Stimulated activated CD4-positive, alpha-beta T cell treated with anti-CD3 and anti-CD28 coated beads, TNF-alpha, amount 100 ng/mL, for 1 hour (primary cell): Measurements from ENCODE around the gene KIZ.
"Not testable (repeated sequence)": the region's sequence is repeated elsewhere in the genome, so short reads cannot be mapped to it uniquely, and the experiment has no call there.

Source experiments
- DNase-seq, 3 donors: peaks; one replicate each; pipeline ENCODE4 v3.0.0-alpha.2; 2020; ENCODE audit warnings: low read depth in 3 of 3, low spot score in 1 of 3

The KIZ gene

DNA sequence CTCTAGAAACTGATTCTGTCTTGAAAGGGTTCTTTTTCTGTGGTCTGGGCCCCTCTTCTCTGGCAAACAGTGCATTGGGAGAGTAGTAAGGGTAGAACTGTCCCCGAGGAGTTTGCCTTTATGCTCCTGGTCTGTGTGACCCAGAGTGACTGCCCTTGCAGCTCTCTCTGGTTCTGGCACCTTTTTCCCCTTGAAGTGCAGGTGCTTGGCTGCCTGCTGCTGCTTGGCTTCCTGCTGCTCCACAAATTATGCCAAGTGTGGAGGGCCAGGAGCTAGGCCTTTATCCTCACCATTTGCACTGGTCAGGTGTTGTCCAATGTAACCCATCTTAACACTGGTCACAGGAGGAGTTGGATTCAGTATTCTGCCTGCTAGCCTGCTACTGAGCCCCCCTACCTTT, 11.2 kb downstream of the KIZ start:
- DNase-seq, result no peak

DNA sequence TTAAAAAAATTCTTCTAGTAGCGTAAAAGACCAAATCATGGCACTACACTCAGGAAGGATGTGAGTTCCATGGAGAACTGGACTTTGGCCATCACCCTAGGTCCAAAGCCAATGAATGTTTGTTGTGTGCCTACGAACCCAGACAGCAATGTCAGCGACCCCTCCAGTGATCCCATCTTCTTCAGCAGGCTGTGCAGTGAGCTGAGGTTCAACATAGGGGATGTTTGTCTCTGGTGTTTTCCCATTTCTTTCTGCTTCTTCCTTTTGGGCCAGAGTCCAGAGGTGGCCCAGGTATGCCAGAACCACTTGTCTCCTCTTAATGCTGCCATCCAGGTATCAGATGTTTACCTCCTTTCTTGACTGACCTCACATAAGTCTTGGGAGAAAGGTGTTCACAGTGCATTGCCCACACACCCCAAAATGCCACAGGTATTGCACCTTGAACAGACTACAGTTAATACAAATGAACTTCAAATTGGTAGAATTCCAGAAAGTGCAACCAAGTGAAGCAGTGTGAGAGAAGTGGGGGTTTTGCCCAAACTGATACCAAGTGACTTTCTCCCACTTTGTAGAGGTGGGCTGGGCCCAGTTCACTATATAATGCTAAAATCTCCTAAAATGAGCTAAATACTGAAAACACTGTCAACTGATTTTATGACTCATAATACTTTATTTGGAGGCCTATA, 14.1 kb downstream of the KIZ start:
- DNase-seq, result no peak

DNA sequence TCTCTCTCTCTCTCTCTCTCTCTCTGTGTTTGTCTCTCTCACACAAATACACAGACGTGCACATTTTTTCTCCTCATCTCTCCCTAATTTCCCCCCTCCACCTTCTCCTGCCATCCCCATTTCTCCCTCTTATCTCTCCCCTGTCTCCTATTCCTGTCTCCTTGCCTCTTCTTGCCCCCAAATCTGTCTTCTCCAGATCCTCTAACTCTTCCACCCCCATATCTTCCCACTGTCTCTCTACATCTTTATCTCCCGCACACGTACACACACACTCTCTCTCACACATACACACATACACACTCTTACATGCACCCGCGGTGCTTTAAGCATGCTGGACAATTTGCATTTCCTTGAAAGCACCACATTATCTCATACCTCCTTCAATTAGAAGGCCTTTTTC, 15.9 kb downstream of the KIZ start:
- no peak for DNase-seq

DNA sequence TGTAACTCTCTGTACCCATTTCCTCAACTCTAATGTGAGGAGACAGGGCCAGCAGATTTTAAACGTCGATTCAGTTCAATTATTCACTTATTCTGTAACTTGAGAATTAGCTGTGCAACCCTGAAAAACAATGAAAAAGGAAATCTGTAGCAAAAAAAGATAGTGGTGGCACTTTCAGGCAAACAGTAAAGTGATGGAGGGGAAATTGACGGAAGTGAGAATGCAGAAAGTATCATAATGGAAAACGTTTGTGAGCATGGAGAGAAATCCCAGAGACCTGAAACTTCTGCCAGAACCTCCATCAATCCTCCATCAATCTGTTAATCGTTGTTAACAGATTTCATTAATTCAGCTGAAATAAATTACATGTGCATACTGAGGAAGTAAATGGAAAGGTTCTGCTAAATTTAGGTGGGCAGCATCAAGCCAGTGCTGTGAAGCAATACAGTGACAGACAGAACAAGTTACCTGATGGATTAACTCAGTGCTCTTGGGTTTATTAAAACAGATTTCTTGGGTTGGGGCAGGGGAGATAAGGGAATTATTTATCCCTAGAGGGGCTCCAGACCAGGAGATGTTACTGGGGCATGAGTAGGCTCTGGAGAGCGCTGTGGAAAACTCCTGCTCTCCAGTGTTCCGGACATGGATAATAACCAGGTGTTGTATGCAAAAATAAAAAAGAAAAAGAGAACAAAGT, 17.5 kb downstream of the KIZ start:
- DNase-seq, result no peak

DNA sequence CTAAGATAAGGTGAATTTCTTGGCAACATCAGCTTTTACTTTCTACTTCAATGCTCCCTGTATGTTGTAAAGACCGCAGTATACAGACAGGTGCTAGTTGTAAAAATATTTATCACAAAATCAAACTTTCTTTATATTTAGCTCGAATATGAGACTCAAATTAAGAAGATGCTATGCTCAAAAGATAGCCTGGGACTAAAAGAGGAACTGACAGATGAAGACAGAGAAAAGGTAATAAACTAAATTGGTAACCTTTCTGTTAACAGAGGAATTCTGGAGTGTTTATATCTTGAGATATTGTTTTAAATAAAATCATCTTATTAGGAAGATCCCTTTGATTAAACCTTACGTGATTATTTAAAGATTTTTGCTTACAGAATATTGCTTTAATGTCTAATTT, 19.5 kb downstream of the KIZ start:
- no peak for DNase-seq

DNA sequence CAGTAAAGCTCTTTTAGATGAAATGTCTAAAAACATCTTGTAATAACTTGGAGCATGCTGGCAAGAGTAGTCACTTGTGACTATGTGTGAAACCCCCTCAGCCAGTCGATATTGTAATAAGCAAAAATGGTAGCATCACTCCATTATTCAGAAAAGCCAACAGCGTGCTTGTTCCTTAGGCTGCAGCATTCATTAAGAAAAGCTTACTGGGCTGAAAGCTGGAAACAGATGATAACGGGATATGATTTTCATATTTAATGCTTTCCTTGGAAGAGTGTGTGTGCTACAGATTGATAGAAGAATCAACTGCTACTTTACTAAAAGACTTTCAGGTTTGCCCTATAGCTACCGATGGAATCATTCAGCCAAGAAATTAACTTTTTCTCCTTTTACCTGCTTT, 20.3 kb downstream of the KIZ start:
- DNase-seq, result no peak

DNA sequence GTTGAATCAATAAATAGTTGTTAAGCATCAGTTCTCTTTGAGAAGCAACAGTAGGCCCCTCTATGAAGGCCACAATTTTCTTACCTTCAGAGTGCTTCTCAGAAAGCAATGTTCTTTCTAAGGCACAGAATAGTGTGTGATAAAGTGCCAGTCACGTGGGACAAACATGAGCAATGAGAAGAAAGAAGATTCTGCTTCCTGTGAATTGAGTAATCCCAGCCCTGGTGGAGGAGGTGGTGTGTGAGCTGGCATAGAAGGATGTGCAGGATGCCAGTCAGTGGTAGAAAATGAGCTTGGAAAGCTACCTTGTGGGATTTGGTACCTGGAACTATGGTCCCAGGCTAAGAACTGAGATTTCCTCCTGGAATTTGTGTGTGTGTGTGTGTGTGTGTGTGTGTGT, 21.7 kb downstream of the KIZ start:
- DNase-seq, result no peak

DNA sequence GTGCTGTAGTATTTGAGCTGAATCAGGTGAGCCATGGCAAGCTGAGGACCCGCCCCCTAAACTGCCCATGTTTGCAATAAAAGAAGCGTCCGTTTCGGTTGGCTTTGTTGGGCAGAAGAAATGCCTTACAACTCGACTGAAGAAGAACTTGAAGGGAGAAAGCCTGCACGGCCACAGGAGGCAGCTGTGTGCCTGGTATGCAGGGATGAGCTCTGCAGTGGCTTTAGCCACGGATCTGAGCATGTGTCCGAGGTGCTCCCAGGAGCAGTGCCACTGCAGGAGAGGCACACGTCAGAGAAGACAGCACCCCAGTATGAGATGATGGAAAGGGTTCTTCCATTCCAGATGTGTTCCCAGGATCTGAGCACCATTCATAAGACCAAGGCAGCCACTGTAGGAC, 23.5 kb downstream of the KIZ start:
- no peak for DNase-seq

DNA sequence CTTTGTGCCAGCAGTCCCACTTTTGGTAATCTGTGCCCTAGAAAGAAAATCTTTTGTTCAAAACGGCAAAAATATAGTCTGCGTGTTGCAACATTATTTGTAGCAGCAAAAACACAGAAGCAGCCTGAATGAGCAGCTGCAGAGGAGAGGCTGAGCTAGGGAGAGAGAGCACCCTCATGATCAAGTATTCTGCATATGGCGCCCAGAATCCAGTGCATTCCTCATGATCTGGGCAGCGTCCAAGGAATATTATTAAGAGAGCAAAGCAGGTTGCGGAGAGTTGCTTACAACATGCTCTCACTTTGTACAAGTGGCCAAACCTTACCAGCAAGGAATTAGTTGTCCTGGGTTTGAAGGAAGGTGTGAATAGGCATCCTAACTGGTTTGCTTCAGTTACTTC, 25.9 kb downstream of the KIZ start:
- DNase-seq, result no peak

DNA sequence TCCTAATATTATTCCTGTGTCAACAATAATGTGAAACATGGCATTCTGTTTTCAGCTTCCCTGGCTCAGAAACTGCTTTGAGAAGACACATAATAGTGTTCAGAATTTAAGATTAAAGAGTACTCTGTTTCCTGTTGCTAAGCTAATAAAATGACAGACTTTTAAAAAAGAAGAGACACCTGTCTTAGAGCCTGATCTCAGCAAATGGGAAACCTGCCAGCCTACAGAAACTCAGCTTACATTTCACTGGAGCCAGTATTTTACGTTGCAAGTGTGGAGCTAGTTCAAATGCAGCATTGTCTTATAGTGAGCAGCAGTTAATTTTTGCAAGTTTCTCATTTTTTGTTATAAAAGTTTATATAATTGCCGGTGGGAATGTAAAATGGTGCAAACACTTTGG, 28.8 kb downstream of the KIZ start:
- no peak for DNase-seq

DNA sequence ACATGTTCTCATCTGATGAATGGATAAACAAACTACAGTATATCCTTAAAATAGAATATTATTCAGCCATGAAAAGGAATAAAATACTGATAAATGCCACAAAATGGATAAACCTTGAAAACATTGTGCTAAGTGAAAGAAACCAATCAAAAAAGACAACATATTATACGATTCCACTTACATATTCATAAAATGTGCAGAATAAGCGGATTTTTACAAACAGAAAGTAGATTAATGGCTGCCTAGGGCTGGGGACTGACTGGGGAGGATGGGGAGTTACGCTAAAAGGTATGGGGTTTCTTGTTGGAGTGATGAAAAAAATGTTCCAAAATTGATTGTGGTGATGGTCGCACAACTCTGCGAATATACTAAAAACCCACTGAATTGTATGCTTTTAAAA, 29.4 kb downstream of the KIZ start:
- no peak for DNase-seq

DNA sequence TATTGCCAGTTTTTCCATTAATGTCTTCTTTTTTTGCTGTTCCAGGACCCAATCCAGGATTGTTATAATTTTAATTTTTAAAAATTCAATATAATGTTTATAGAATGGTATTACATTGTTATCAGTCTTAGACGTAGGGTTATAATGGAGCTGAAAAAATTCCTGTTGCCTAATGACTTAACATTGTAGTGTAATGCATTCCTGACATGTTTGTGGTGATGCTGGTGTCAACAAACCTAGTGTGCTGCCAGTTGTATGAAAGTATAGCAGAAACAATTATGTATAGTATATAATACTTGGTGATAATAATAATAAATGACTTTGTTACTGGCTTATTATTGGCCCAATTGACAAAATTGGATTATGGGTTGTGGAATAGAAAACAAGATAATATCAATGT, 30.4 kb downstream of the KIZ start:
- DNase-seq, result no peak

DNA sequence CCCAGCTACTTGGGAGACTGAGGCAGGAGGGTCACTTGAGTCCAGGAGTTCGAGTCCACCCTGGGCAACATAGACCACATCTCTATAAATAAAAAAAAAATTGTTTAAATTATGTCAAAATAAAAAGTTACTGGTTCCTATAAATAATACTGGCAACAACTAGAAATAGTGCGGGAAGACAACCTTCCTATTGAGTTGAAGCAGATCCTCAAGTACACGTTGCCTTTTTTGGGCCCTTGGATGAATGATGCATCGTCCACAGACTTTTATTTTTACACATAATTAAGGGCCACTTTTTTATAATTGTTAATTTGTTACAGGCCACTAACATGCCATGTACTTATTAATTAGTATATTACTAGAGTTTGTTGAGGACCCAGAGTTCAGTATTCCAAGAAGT, 31.1 kb downstream of the KIZ start:
- DNase-seq, result no peak

DNA sequence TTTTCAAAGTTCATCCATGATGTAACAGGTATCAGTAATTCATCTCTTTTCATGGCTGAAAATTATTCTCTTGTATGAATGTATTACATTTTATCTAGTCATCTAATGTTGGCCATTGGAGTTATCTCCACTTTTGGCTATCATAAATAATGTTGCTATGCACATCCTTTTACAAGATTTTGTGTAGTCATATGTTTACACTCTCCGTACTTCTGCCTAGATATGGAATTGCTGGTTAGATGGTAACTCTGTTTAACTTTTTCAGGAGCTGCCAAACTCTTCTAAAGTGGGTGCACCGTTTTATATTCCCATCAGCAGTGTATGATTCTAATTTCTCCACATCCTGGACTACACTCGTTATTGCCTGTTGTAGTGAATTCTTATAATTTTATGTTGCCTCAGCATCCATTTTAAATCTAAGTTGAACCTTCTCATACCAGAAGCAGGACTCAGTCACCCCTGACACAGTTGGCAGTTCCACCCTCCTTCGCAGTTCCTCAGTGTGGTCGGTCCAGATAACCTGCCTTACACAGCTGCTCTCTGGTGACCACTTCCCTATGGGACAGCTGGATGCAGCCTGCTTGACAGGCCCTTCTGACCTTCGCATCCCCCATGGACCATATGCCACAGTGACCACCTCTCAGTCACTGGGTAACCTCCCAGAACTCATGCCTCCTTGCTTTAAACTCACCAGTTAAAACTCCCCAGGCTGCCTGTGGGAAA, 33.9 kb downstream of the KIZ start:
- no peak for DNase-seq

DNA sequence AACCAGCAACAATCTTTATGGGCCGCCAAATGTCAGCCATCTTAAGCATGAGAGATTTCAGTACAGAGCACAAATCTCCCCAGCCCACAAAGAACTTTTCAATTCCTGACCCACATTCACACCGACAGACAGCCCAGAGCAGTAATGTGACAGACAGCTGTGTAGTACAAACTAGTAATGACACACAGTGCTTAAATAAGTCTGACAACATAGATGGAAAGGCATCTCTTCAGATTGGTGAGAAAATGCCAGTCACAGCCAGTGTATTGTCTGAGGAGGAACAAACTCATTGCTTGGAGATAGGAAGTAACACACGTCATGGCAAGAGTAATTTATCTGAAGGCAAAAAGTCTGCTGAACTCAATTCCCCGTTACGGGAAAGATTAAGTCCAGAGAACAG, 36.0 kb downstream of the KIZ start:
- DNase-seq, result no peak

DNA sequence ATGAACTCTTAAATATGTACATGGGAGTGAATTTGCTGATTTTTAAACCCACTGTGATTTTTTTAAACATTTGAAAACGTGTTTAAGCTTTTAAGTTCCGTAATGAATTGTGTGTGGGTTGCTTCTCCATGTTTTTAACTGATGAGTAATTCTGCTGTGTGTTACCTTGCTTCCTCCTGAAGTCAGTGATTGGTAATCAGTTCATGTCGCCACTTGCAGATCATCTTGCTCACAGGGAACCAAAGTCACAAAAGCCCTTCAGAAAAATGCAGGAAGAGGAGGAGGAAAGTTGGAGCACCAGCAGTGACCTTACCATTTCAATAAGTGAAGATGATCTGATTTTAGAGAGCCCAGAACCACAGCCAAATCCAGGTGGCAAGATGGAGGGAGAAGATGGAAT, 36.7 kb downstream of the KIZ start:
- DNase-seq, result no peak

DNA sequence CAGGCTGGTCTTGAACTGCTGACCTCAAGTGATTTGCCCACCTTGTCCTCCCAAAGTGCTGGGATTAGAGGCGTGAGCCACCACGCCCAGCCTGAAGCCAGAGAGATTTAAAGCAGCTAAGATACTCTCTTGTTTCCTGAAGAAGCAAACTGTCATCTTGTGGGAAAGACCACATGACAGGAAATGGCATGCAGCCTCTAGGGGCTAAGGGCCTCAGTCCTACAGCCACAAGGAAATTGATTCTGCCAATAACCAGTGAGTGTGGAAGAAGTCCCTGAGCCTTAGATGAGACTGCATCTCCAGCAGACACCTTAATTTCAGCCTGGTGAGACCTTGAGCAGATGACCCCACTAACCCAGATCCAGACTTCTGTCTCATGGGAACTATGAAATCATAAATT, 40.9 kb downstream of the KIZ start:
- no peak for DNase-seq

DNA sequence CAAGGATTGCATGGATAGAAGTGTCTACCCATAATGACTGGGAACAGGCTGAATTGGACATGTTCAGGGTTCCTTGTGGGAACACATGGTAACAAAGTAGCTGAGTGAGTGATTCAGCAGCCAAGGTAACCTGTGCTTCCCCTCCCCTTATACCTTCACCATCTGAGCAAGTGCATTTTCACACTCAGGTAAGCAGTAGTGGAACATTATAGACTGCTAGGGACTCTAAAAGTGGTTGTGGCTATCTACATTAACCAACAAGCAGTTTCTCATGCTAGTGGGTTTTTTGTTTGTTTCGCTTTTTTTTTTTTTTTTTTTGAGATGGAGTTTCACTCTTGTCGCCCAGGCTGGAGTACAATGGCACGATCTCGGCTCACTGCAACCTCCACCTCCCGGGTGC, 41.4 kb downstream of the KIZ start:
- no peak for DNase-seq

DNA sequence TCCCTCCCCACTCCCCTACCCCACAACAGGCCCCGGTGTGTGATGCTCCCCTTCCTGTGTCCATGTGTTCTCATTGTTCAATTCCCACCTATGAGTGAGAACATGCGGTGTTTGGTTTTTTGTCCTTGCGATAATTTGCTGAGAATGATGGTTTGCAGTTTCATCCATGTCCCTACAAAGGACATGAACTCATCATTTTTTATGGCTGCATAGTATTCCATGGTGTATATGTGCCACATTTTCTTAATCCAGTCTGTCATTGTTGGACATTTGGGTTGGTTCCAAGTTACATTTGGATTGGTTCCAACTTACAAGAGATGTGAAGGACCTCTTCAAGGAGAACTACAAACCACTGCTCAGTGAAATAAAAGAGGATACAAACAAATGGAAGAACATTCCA, 42.2 kb downstream of the KIZ start:
- not testable (repeated sequence) for DNase-seq

DNA sequence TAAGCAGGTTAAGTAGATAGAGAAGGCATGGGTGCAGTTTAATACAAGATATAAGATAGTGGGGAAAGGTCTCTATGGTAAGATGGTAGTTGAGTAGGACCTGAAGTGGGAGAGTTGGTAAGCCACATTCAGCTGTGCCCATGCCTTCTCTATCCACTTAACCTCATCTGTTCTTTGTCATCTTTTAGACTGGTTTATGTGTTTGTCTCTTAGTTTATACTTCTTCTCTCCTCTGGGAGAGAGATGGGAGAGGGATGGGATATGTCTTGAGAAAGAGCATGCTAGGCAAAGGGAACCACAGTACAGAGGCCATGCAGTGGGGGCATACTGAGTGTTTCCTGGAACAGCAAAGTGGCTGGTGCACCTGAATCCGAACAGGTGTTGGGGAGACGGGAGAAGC, 46.7 kb downstream of the KIZ start:
- no peak for DNase-seq

DNA sequence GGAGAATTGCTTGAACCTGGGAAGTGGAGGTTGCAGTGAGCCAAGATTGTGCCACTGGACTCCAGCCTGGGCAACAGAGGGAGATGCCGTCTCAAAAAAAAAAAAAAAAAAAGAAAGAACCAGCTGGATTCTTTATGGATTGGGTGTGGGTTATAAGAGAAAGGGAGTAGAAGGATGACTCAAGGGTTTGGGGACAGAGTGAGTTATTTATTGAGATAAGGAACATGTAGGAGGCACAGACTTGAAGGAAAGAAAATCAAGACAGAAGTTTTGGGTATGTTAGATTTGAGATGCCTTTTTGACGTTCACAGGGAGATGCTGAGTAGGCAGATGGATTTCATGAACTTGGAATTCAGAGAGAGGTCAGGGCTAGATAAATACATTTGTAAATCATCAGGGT, 47.6 kb downstream of the KIZ start:
- no peak for DNase-seq

DNA sequence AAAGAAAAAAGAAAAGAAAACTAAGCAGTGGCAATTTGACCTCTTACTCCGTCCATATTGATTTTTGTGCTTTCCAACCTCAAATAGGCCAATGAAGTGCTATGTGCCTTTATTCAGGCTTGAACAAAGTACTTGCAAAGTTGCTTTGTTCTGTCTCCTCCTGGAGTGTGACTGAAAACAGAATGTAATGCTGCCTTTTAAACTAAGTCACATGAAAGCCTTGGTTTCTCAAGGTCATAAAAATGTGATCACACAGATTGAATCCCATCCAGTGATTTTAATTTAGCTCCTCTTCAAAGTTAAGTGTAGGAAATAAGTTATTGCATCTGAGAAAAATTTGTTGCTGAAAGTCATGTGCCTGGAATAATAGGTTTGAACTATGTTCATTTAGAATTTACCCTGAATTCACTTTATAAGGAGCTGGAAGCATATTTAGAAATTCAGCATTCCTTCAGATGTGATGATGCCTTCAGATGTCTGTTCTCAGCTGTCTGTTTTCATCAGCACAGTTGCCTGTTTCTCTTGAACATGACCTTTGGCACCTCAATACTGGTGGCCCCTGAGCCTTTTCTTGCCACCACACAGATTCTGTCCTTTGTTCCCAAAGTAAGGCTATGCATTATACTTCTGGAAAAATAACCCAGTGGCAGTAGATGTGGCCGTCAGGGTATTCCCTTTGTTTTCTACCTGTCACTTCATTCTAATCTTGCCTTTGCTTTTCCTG, 48.8 kb downstream of the KIZ start:
- DNase-seq, result no peak
